ENCODE data around the gene ZBTB49.

The ZBTB49 gene

DNA sequence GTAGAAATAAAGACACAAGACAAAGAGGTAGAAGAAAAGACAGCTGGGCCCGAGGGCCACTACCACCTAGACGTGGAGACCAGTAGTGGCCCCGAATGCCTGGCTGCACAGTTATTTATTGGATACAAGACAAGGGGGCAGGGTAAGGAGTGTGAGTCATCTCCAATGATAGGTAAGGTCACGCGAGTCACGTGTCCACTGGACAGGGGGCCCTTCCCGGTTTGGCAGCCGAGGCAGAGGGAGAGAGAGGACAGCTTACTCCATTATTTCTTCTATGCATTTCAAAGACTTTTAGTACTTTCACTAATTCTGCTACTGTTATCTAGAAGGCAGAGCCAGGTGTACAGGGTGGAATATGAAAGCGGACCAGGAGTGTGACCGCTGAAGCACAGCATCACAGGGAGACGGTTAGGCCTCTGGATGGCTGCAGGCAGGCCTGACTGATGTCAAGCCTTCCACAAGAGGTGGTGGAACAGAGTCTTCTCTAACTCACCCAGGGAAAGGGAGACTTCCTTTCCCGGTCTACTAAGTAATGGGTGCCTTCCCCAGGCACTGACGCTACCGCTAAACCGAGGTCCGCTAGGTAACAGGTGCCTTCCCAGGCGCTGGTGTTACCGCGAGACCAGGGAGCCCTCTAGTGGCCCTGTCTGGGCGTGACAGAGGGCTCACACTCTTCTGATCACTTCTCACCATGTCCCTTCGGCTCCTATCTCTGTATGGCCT is 44.9 kb downstream of the ZBTB49 start:
- peak; percentile 90 for TF ChIP-seq CTCF (IDR thresholded peaks at IDR 0.05; ENCODE audit: low read depth, low read length)
- H3K27me3 ChIP-seq (ENCODE audit: insufficient read depth, low read depth, severe bottlenecking), result no peaks in the 10 kb centered on the region
- H3K36me3 ChIP-seq, result no peaks in the 10 kb centered on the region
- peak; percentile 71 for DNase-seq
- no peak overlapping the region for H3K4me3 ChIP-seq (ENCODE audit: low read depth, low read length)
- H3K27ac ChIP-seq, result no peak overlapping the region; the same call in 1 of the 2 replicates
- H3K9me3 ChIP-seq (ENCODE audit: severe bottlenecking), result no peaks in the 10 kb centered on the region

DNA sequence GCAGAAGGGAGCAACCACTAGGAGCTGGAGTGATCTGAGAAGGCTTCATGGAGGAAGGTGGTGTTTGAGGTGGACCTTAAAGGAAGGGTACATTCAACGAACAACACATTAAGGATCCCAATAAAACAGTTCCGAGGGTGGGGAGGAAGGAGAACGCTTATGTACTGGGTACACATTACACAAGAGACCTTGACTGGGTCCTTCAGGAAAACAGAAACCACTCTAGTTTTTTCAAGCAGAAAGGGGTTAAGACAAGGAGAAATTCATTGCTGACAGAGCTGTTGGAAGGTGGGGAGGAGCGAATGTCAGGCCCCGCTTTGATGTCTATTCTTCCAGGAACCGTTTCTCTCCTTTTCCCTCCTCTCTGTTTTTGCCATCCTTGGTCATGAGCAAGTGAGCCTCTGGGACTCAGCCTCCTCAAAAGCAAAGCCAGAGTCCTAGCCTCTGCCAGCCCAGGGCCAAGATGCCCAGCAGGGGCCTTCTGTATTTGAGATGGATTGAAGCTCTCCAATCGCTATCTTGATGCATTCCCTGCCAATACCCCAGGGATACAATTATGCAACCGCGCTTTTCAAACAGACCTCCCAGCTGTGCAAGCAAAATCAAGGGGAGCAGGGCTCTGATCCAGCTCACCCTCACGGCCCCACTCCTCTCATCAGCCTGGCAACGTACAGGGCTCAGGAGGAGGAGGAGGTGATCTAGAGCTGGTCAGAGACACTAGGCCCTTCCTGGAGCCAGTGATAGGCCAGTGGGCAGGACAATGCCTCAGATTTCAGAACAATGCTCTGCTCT is 48.4 kb downstream of the ZBTB49 start:
- no peak for TF ChIP-seq CTCF (IDR thresholded peaks at IDR 0.05; ENCODE audit: low read depth, low read length)
- no peaks in the 10 kb centered on the region for H3K36me3 ChIP-seq
- no peak overlapping the region for H3K27ac ChIP-seq
- no peaks in the 10 kb centered on the region for H3K27me3 ChIP-seq (ENCODE audit: insufficient read depth, low read depth, severe bottlenecking)
- DNase-seq, result no peak
- H3K9me3 ChIP-seq (ENCODE audit: severe bottlenecking), result no peaks in the 10 kb centered on the region
- no peak overlapping the region for H3K4me3 ChIP-seq (ENCODE audit: low read depth, low read length)

DNA sequence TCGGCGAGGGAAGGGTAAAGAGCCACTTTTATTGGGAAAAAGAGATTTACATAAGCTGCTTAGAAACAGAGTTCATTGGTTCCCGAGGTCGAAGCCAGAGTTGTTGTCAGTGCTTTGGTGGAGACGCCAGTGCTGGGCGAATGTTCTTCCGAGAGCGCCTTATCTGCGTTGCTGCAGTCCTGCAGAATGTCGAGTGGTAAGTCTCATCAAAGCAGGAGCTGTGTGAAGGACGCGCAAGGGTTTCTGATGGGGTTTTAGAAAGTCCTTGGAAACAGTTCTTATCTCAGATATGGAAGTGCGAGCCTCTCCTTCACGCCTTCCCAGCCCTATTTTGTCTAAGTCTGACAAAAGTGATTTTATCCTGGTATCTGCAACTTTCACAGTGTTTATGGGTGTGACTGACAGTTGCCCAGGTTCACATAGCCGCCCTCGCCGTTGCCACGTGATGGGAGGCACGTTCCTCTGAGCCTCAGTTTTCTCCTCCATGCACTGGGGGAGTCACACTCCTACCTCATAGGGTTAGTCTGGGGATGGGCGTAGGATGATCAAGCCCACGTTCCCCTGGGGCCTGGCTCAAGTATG is 49.5 kb downstream of the ZBTB49 start:
- peak overlapping the region; percentile 22 for H3K4me3 ChIP-seq (ENCODE audit: low read depth, low read length)
- no peaks in the 10 kb centered on the region for H3K27me3 ChIP-seq (ENCODE audit: insufficient read depth, low read depth, severe bottlenecking)
- no peaks in the 10 kb centered on the region for H3K36me3 ChIP-seq
- peak; percentile 75 for DNase-seq
- H3K9me3 ChIP-seq (ENCODE audit: severe bottlenecking), result no peaks in the 10 kb centered on the region
- TF ChIP-seq CTCF (IDR thresholded peaks at IDR 0.05; ENCODE audit: low read depth, low read length), result no peak
- no peak overlapping the region for H3K27ac ChIP-seq

DNA sequence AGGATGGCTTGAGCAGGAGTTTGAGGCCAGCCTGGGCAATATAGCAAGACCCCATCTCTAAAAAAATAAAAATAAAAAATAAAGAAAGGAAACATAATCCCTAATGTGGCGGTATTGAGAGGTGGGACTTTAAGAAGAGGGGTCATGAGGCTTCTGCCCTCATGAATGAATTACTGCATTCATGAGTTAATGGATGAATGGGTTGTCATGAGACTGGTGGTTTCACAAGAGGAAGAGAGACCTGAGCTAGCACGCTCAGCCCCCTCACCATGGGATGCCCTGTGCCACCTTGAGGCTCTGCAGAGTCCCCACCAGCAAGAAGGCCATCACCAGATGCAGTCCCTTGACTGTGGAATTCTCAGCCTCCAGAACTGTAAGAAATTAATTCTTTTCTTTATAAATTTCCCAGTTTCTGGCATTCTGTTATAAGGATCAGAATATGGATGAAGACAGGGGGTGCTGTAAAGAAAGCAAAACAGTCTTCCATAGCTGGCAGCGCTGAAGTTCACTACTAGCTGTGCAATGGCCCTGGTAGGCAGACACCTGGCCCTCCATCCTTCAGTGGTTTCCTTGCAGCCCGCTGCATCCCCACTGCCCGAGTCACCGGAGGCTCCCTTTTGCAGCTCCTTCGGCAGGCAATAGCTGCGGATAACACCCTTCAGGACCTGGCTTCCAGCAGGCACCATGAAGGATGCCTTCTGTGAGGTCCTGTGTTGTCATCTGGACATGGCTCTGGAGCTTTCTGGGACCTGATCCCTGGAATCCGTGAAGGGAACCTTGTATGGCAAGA is 52.0 kb downstream of the ZBTB49 start:
- H3K27ac ChIP-seq, result no peak overlapping the region
- no peak overlapping the region for H3K4me3 ChIP-seq (ENCODE audit: low read depth, low read length)
- TF ChIP-seq CTCF (IDR thresholded peaks at IDR 0.05; ENCODE audit: low read depth, low read length), result no peak
- no peak for DNase-seq
- H3K27me3 ChIP-seq (ENCODE audit: insufficient read depth, low read depth, severe bottlenecking), result no peaks in the 10 kb centered on the region
- no peaks in the 10 kb centered on the region for H3K36me3 ChIP-seq
- no peaks in the 10 kb centered on the region for H3K9me3 ChIP-seq (ENCODE audit: severe bottlenecking)

DNA sequence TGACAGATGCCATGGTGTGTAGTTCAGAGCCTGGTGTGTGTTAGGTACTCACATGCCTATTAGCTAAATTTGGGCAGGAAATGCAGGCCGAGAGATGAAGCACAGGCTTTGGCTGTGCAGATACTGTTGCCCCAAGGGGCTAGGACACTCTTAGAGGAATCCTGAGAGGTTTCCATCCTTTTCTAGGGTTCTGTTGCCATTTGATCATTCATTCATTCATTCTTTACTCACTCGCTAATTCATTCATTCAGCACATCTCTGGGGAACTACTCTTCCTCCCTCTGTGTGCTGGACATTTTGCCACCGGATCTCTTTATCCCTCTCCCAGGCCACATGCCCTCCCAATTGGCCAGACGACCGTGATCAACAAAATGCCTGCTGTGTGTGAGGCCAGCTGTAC is 53.0 kb downstream of the ZBTB49 start:
- no peak for DNase-seq
- no peaks in the 10 kb centered on the region for H3K27me3 ChIP-seq (ENCODE audit: insufficient read depth, low read depth, severe bottlenecking)
- no peaks in the 10 kb centered on the region for H3K36me3 ChIP-seq
- no peak overlapping the region for H3K27ac ChIP-seq
- H3K4me3 ChIP-seq (ENCODE audit: low read depth, low read length), result no peak overlapping the region
- no peaks in the 10 kb centered on the region for H3K9me3 ChIP-seq (ENCODE audit: severe bottlenecking)
- no peak for TF ChIP-seq CTCF (IDR thresholded peaks at IDR 0.05; ENCODE audit: low read depth, low read length)
